H1 (cell line): Measurements from ENCODE around the gene POLR3A.

Experiments used
- ASH2L ChIP-seq: fragments of 200-600, 300-600 bp; sonication (generic); IDR thresholded peaks from one replicate; pipeline ENCODE4 v1.7.1; 2017; ENCODE audit warnings: low read length
- CHD7 ChIP-seq: fragments of 300-600 bp; sonication (generic); IDR thresholded peaks from 2 replicates; pipeline ENCODE4 v1.7.1; 2012; ENCODE audit warnings: low read length, moderate library complexity, mild to moderate bottlenecking, inconsistent platforms; ENCODE audit not compliant: insufficient replicate concordance
- CTCF ChIP-seq, 3 experiments: IDR thresholded peaks; 1 replicate in 2 of 3; 2 replicates in 1 of 3; pipeline versions ENCODE4 v1.5.1 to v1.6.1; 2011; ENCODE audit warnings: low read length in 3 of 3, mild to moderate bottlenecking in 3 of 3, inconsistent platforms in 2 of 3, low read depth in 1 of 3, moderate library complexity in 1 of 3; ENCODE audit not compliant: insufficient read depth in 1 of 3; ENCODE audit errors: control extremely low read depth in 1 of 3
- EP300 ChIP-seq, 2 experiments: IDR thresholded peaks; 1 replicate in 1 of 2; 2 replicates in 1 of 2; pipeline ENCODE4 v1.6.1; 2011 to 2012; ENCODE audit warnings: low read depth in 2 of 2, low read length in 2 of 2, mild to moderate bottlenecking in 2 of 2, borderline replicate concordance in 1 of 2, inconsistent platforms in 1 of 2, moderate library complexity in 1 of 2
- EZH2 ChIP-seq: fragments of 200-600 bp; sonication (generic); IDR thresholded peaks from 2 replicates; pipeline ENCODE4 v1.7.1; 2012; ENCODE audit warnings: low read depth, mild to moderate bottlenecking, moderate library complexity, low read length, inconsistent platforms; ENCODE audit not compliant: severe bottlenecking
- GTF2F1 ChIP-seq: IDR thresholded peaks from 2 replicates; pipeline ENCODE4 v1.6.1; 2012; ENCODE audit warnings: low read depth, low read length, improper control_type of control experiment, borderline replicate concordance
- PHF8 ChIP-seq: fragments of 200-600 bp; sonication (generic); conservative IDR thresholded peaks from 2 replicates; pipeline ENCODE4 v1.7.1; 2012; ENCODE audit warnings: low read depth, mild to moderate bottlenecking, inconsistent platforms, low read length, moderate library complexity
- POLR2A ChIP-seq, 2 experiments: IDR thresholded peaks; 1 replicate in 1 of 2; 2 replicates in 1 of 2; pipeline ENCODE4 v1.6.1; 2011; ENCODE audit warnings: low read depth in 2 of 2, low read length in 2 of 2, mild to moderate bottlenecking in 2 of 2; ENCODE audit errors: control extremely low read depth in 1 of 2
- POLR2AphosphoS5 ChIP-seq: IDR thresholded peaks from 2 replicates; pipeline ENCODE4 v1.6.1; 2011; ENCODE audit warnings: low read depth, low read length
- RAD21 ChIP-seq, 2 experiments: IDR thresholded peaks in 1 of 2; conservative IDR thresholded peaks in 1 of 2; 2 replicates each; pipeline ENCODE4 v1.6.1; 2011; ENCODE audit warnings: low read depth in 2 of 2, low read length in 2 of 2, improper control_type of control experiment in 1 of 2, inconsistent platforms in 1 of 2, mild to moderate bottlenecking in 1 of 2, moderate library complexity in 1 of 2
- SIN3A ChIP-seq, 2 experiments: IDR thresholded peaks in 1 of 2; conservative IDR thresholded peaks in 1 of 2; 2 replicates each; pipeline ENCODE4 v1.6.1; 2011 to 2012; ENCODE audit warnings: low read length in 2 of 2, improper control_type of control experiment in 1 of 2, low read depth in 1 of 2, mild to moderate bottlenecking in 1 of 2
- TBP ChIP-seq: IDR thresholded peaks from 2 replicates; pipeline ENCODE4 v1.6.1; 2011; ENCODE audit warnings: low read depth, low read length, improper control_type of control experiment
- USF2 ChIP-seq: IDR thresholded peaks from 2 replicates; pipeline ENCODE4 v1.6.1; 2011; ENCODE audit warnings: low read length, improper control_type of control experiment
- YY1 ChIP-seq: IDR thresholded peaks from 2 replicates; pipeline ENCODE4 v1.6.1; 2011; ENCODE audit warnings: low read depth, mild to moderate bottlenecking, low read length

GRCh38 chr10:77932016-77932715, 97.1 kb downstream of the POLR3A start:
- TF ChIP-seq PHF8 = no peak
- no peak for TF ChIP-seq EZH2
- no peak for TF ChIP-seq TBP
- TF ChIP-seq POLR2A (IDR thresholded peaks at IDR 0.05; ENCODE audit: control extremely low read depth in 1 of 2, low read depth in 2 of 2, low read length in 2 of 2) = no peak
- TF ChIP-seq CTCF (IDR thresholded peaks at IDR 0.05; ENCODE audit: control extremely low read depth in 1 of 3, insufficient read depth in 1 of 3, low read depth in 1 of 3, low read length in 3 of 3) = no peak
- no peak for TF ChIP-seq USF2
- TF ChIP-seq GTF2F1 = no peak
- TF ChIP-seq POLR2AphosphoS5 = no peak
- no peak for TF ChIP-seq YY1
- TF ChIP-seq SIN3A (conservative IDR thresholded peaks at IDR 0.05 in 1 of 2, IDR thresholded peaks at IDR 0.05 in 1 of 2; ENCODE audit: low read depth in 1 of 2, low read length in 2 of 2) = no peak
- no peak for TF ChIP-seq CHD7
- TF ChIP-seq RAD21 (IDR thresholded peaks at IDR 0.05 in 1 of 2, conservative IDR thresholded peaks at IDR 0.05 in 1 of 2; ENCODE audit: low read depth in 2 of 2, low read length in 2 of 2) = no peak
- no peak for TF ChIP-seq ASH2L
- TF ChIP-seq EP300 (IDR thresholded peaks at IDR 0.05; ENCODE audit: borderline replicate concordance in 1 of 2, low read depth in 2 of 2, low read length in 2 of 2) = no peak
